PC-9 (cell line): ENCODE results near the gene GAL. TPM values are rescaled to one million over a fixed set of nuclear protein-coding genes. Genes with fewer than 3 reads are reported as not detected.

ENCODE experiments used
- BruUV-seq: library from RNA; stranded (reverse); fragments of 400-500 nt; replicated peaks from 2 replicates; lab custom pipeline; 2021; lab: Mats Ljungman, UMichigan
- CTCF ChIA-PET: fragments of 300-600 bp; sonication (Branson Sonifier 250); formaldehyde crosslinking; loops from one replicate; lab custom pipeline; 2022; ENCODE audit warnings: antibody characterized with exemption; lab: Charles Lee
- POLR2A ChIA-PET: fragments of 300-600 bp; sonication (Branson Sonifier 250); formaldehyde crosslinking; loops from one replicate; lab custom pipeline; 2022; ENCODE audit warnings: antibody characterized with exemption; ENCODE audit not compliant: unreplicated experiment; lab: Charles Lee
- DNase-seq, 2 experiments: peaks; one replicate each; pipeline versions ENCODE4 v3.0.0 to v3.0.0-alpha.2; 2015 to 2022; ENCODE audit warnings: mixed read lengths in 1 of 2
- H2AFZ ChIP-seq: fragments of 200-600 bp; sonication (generic); 2 replicates; pipeline ENCODE4 v1.8.1; 2017; ENCODE audit warnings: antibody characterized with exemption
- H3F3A ChIP-seq: fragments of 200-600 bp; sonication (generic); 2 replicates; pipeline ENCODE4 v1.8.1; 2017; ENCODE audit warnings: antibody characterized with exemption, mild to moderate bottlenecking, low read depth; ENCODE audit not compliant: insufficient read depth
- H3K27ac ChIP-seq: fragments of 200-600 bp; sonication (generic); 2 replicates; pipeline ENCODE4 v1.6.1; 2016; ENCODE audit warnings: mixed run types
- H3K27me3 ChIP-seq: fragments of 200-600 bp; sonication (generic); 2 replicates; pipeline ENCODE4 v1.6.1; 2016; ENCODE audit warnings: low read depth, mixed run types; ENCODE audit not compliant: insufficient read depth
- H3K36me3 ChIP-seq: fragments of 200-600 bp; sonication (generic); 2 replicates; pipeline ENCODE4 v1.6.1; 2016; ENCODE audit warnings: low read depth, mixed run types
- H3K4me1 ChIP-seq: fragments of 200-600 bp; sonication (generic); replicated peaks from 2 replicates; pipeline ENCODE4 v1.6.1; 2016; ENCODE audit warnings: mixed run types; ENCODE audit not compliant: insufficient read depth
- H3K4me2 ChIP-seq: fragments of 200-600 bp; sonication (generic); 2 replicates; pipeline ENCODE4 v1.6.1; 2017; ENCODE audit warnings: mixed run types
- H3K4me3 ChIP-seq: fragments of 200-600 bp; sonication (generic); 2 replicates; pipeline ENCODE4 v1.6.1; 2016; ENCODE audit warnings: mixed run types
- H3K79me2 ChIP-seq: fragments of 200-600 bp; sonication (generic); 2 replicates; pipeline ENCODE4 v1.6.1; 2017; ENCODE audit warnings: low read depth, mixed run types
- H3K9me2 ChIP-seq: fragments of 200-600 bp; sonication (generic); 2 replicates; pipeline ENCODE4 v1.8.1; 2017; ENCODE audit warnings: mild to moderate bottlenecking; ENCODE audit not compliant: insufficient read depth
- H3K9me3 ChIP-seq: fragments of 200-600 bp; sonication (generic); 2 replicates; pipeline ENCODE4 v1.8.1; 2016; ENCODE audit warnings: low read depth; ENCODE audit not compliant: insufficient read depth
- H4K20me1 ChIP-seq: fragments of 200-600 bp; sonication (generic); 2 replicates; pipeline ENCODE4 v1.8.1; 2017; ENCODE audit not compliant: insufficient read depth
- EZH2 ChIP-seq: fragments of 200-600 bp; sonication (generic); IDR thresholded peaks from 2 replicates; pipeline ENCODE4 v1.8.0; 2017; ENCODE audit warnings: antibody characterized with exemption, low read depth
- intact Hi-C: fragments of 100-400 bp; cut with micrococcal nuclease; formaldehyde crosslinking; loops from one replicate; pipeline ENCODE4 v1.10.0; 2022; ENCODE audit not compliant: unreplicated experiment
- total RNA-seq: library from RNA; stranded (reverse); gene quantifications from 2 replicates; pipeline ENCODE4 v1.2.3, GENCODE V29; 2021
- TF ChIP-seq, protein P1 (sequence below): fragments of 200-600 bp; sonication (generic); conservative IDR thresholded peaks from 2 replicates; pipeline ENCODE4 v1.6.1; 2017; ENCODE audit warnings: mixed run types, antibody characterized with exemption, mild to moderate bottlenecking, moderate library complexity

Gene GAL
- total RNA-seq, 1 experiment from 2014 or later = 12.8 TPM

- TF ChIP-seq, protein P1, sequence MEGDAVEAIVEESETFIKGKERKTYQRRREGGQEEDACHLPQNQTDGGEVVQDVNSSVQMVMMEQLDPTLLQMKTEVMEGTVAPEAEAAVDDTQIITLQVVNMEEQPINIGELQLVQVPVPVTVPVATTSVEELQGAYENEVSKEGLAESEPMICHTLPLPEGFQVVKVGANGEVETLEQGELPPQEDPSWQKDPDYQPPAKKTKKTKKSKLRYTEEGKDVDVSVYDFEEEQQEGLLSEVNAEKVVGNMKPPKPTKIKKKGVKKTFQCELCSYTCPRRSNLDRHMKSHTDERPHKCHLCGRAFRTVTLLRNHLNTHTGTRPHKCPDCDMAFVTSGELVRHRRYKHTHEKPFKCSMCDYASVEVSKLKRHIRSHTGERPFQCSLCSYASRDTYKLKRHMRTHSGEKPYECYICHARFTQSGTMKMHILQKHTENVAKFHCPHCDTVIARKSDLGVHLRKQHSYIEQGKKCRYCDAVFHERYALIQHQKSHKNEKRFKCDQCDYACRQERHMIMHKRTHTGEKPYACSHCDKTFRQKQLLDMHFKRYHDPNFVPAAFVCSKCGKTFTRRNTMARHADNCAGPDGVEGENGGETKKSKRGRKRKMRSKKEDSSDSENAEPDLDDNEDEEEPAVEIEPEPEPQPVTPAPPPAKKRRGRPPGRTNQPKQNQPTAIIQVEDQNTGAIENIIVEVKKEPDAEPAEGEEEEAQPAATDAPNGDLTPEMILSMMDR = no peak
- TF ChIP-seq EZH2 = no peak
- BruUV-seq = no TSS peak
- Histone ChIP-seq H2AFZ (no peak overlapping the region), H3K36me3 (no peaks in the 10 kb centered on the region), H4K20me1 (no peaks in the 10 kb centered on the region), H3K9me2 (no peaks in the 10 kb centered on the region), H3K79me2 (no peaks in the 10 kb centered on the region), H3K4me1 (no peaks in the 10 kb centered on the region), H3K4me2 (no peak overlapping the region), H3K27me3 (0 out of 2 replicates have a peak, but pooled peaks cover 8% of the 10 kb centered on the region), H3K9me3 (no peaks in the 10 kb centered on the region), H3K27ac (no peak overlapping the region), H3K4me3 (no peak overlapping the region), H3F3A (no peaks in the 10 kb centered on the region)
- intact Hi-C loops = no loop called here
- CTCF ChIA-PET = no interaction called here
- no peak for DNase-seq
- POLR2A ChIA-PET = no interaction called here
Observed at GRCh38 chr11:68735646-68736045, 51.3 kb downstream of the GAL start.

Other genes starting within 250 kb of the GAL start
- gene PPP6R3, start 223.8 kb upstream of the GAL start, total RNA-seq = 116 and 129 TPM in 2 replicates
- gene TESMIN, start 67.0 kb downstream of the GAL start, total RNA-seq = 23.9 and 43.3 TPM in 2 replicates
- gene CPT1A, start 157.4 kb downstream of the GAL start, total RNA-seq = 29.7 and 36.3 TPM in 2 replicates
- gene MRPL21, start 219.3 kb downstream of the GAL start, total RNA-seq = 81.9 and 88.0 TPM in 2 replicates
- 27.0 and 27.6 TPM in 2 replicates for gene IGHMBP2, start 219.3 kb downstream of the GAL start, total RNA-seq